GM12873 (cell line): ENCODE data around the gene VAMP8.

Experiments used
- CTCF ChIP-seq: IDR thresholded peaks from 2 replicates; pipeline ENCODE4 v1.5.1; 2012; ENCODE audit warnings: low read depth, mild to moderate bottlenecking, moderate library complexity, low read length, control low read depth; ENCODE audit not compliant: insufficient read depth; ENCODE audit errors: missing control alignments

Gene VAMP8

GRCh38 chr2:85577386-85578242, at the start of gene VAMP8:
Gene VAMP8 (plus strand): TSS chr2:85577586. CDS start chr2:85577647, 61 bp downstream.
- no peak for TF ChIP-seq CTCF

GRCh38 chr2:85527787-85528186, 49.6 kb upstream of the VAMP8 start:
- no peak for TF ChIP-seq CTCF

- no peak for TF ChIP-seq CTCF
Observed at GRCh38 chr2:85528355-85528754, 49.0 kb upstream of the VAMP8 start.

GRCh38 chr2:85529809-85530208, 47.6 kb upstream of the VAMP8 start:
- no peak for TF ChIP-seq CTCF

GRCh38 chr2:85531589-85531988, 45.8 kb upstream of the VAMP8 start:
- no peak for TF ChIP-seq CTCF

- TF ChIP-seq CTCF = no peak
Observed at GRCh38 chr2:85534099-85534498, 43.3 kb upstream of the VAMP8 start.

- no peak for TF ChIP-seq CTCF
Observed at GRCh38 chr2:85534881-85535280, 42.5 kb upstream of the VAMP8 start.
